Measurements from ENCODE around the gene TES.

The TES gene

GRCh38 chr7:116219288-116219687 lies 8.9 kb downstream of the TES start:
- in situ Hi-C loops (cut with MboI; ENCODE audit: low sequenced_read_pairs), result no loop called here

GRCh38 chr7:116219834-116220233 lies 9.5 kb downstream of the TES start:
- in situ Hi-C loops (cut with MboI; ENCODE audit: low sequenced_read_pairs), result no loop called here

GRCh38 chr7:116222501-116222900 lies 12.2 kb downstream of the TES start:
- in situ Hi-C loops (cut with MboI; ENCODE audit: low sequenced_read_pairs), result no loop called here

- in situ Hi-C loops (cut with MboI; ENCODE audit: low sequenced_read_pairs), result no loop called here
Measured at GRCh38 chr7:116223588-116223987, 13.2 kb downstream of the TES start.

GRCh38 chr7:116224492-116225098 lies 14.3 kb downstream of the TES start:
- in situ Hi-C loops (cut with MboI; ENCODE audit: low sequenced_read_pairs), result no loop called here

GRCh38 chr7:116225860-116226259 lies 15.5 kb downstream of the TES start:
- in situ Hi-C loops (cut with MboI; ENCODE audit: low sequenced_read_pairs), result no loop called here

GRCh38 chr7:116226664-116227063 lies 16.3 kb downstream of the TES start:
- in situ Hi-C loops (cut with MboI; ENCODE audit: low sequenced_read_pairs), result no loop called here

- in situ Hi-C loops (cut with MboI; ENCODE audit: low sequenced_read_pairs), result no loop called here
Measured at GRCh38 chr7:116227678-116228239, 17.4 kb downstream of the TES start.

- in situ Hi-C loops (cut with MboI; ENCODE audit: low sequenced_read_pairs), result no loop called here
Measured at GRCh38 chr7:116228241-116228640, 17.9 kb downstream of the TES start.

- in situ Hi-C loops (cut with MboI; ENCODE audit: low sequenced_read_pairs), result no loop called here
Measured at GRCh38 chr7:116229366-116229765, 19.0 kb downstream of the TES start.

- in situ Hi-C loops (cut with MboI; ENCODE audit: low sequenced_read_pairs), result no loop called here
Measured at GRCh38 chr7:116230191-116231005, 20.1 kb downstream of the TES start.

GRCh38 chr7:116231543-116231942 lies 21.2 kb downstream of the TES start:
- in situ Hi-C loops (cut with MboI; ENCODE audit: low sequenced_read_pairs), result no loop called here

GRCh38 chr7:116231949-116232348 lies 21.6 kb downstream of the TES start:
- in situ Hi-C loops (cut with MboI; ENCODE audit: low sequenced_read_pairs), result no loop called here

GRCh38 chr7:116232350-116232749 lies 22.0 kb downstream of the TES start:
- in situ Hi-C loops (cut with MboI; ENCODE audit: low sequenced_read_pairs), result no loop called here

GRCh38 chr7:116232920-116233319 lies 22.6 kb downstream of the TES start:
- in situ Hi-C loops (cut with MboI; ENCODE audit: low sequenced_read_pairs), result no loop called here

GRCh38 chr7:116234517-116235200 lies 24.3 kb downstream of the TES start:
- in situ Hi-C loops (cut with MboI; ENCODE audit: low sequenced_read_pairs), result no loop called here

- in situ Hi-C loops (cut with MboI; ENCODE audit: low sequenced_read_pairs), result no loop called here
Measured at GRCh38 chr7:116235380-116235779, 25.0 kb downstream of the TES start.

- in situ Hi-C loops (cut with MboI; ENCODE audit: low sequenced_read_pairs), result no loop called here
Measured at GRCh38 chr7:116236020-116236630, 25.8 kb downstream of the TES start.

- in situ Hi-C loops (cut with MboI; ENCODE audit: low sequenced_read_pairs), result no loop called here
Measured at GRCh38 chr7:116239020-116239419, 28.7 kb downstream of the TES start.

- in situ Hi-C loops (cut with MboI; ENCODE audit: low sequenced_read_pairs), result no loop called here
Measured at GRCh38 chr7:116239434-116239833, 29.1 kb downstream of the TES start.

GRCh38 chr7:116240024-116240668 lies 29.8 kb downstream of the TES start:
- in situ Hi-C loops (cut with MboI; ENCODE audit: low sequenced_read_pairs), result no loop called here
